Body of pancreas (tissue), 4 donors: ENCODE results near the gene FBN1. TPM values are rescaled to one million over a fixed set of nuclear protein-coding genes. Genes with fewer than 3 reads are reported as not detected.
A peak's percentile ranks its signal among the peaks of the same experiment; 100 is the strongest.

Experiments used
- ATAC-seq: fragments of 150-250 bp; one replicate; pipeline ENCODE4 v1.9.1; 2016
- DNase-seq, 4 donors: peaks; one replicate each; pipeline ENCODE4 v3.0.0-alpha.2; 2019
- H3K27ac ChIP-seq, 4 donors: fragments of 200-600 bp; sonication (generic); 1 replicate in 3 of 4; 2 replicates in 1 of 4; pipeline versions ENCODE4 v1.5.1 to v1.6.1; 2016 to 2019; ENCODE audit warnings: mild to moderate bottlenecking in 1 of 4, mixed read lengths in 1 of 4, moderate library complexity in 1 of 4
- H3K27me3 ChIP-seq, 2 donors: fragments of 200-600 bp; sonication (generic); one replicate each; pipeline ENCODE4 v1.6.0; 2016; ENCODE audit warnings: mild to moderate bottlenecking in 1 of 2
- H3K36me3 ChIP-seq, 2 donors: fragments of 200-600 bp; sonication (generic); replicated peaks in 1 of 2; 2 replicates each; pipeline ENCODE4 v1.5.1; 2016; ENCODE audit warnings: low read depth in 2 of 2; ENCODE audit not compliant: insufficient read depth in 1 of 2
- H3K4me1 ChIP-seq: fragments of 200-600 bp; sonication (generic); one replicate; pipeline ENCODE4 v1.6.0; 2016
- H3K4me3 ChIP-seq, 2 donors: fragments of 200-600 bp; sonication (generic); 1 replicate in 1 of 2; 2 replicates in 1 of 2; pipeline ENCODE4 v1.5.1; 2016 to 2019
- H3K9me3 ChIP-seq, 3 donors: fragments of 200-600 bp; sonication (generic); 1 replicate in 2 of 3; 2 replicates in 1 of 3; pipeline ENCODE4 v1.5.1; 2016
- POLR2A ChIP-seq, 3 donors: fragments of 450-650 bp; IDR thresholded peaks; one replicate each; pipeline ENCODE4 v1.6.1; 2016; ENCODE audit warnings: antibody characterized with exemption in 3 of 3, mild to moderate bottlenecking in 2 of 3
- WGBS, 2 donors: methylation state at CpG; one replicate each; pipeline ENCODE4 v1.1.5; 2017; 5-methylcytosine and 5-hydroxymethylcytosine counted together
- intact Hi-C: fragments of 100-400 bp; cut with DNase I; formaldehyde crosslinking; loops from one replicate; pipeline ENCODE4 v1.15.1; 2023
- total RNA-seq, 2 donors: library from RNA; depleted of rRNA; stranded (reverse); fragments of >200 nt; gene quantifications; one replicate each; pipeline ENCODE4 v1.1.0, GENCODE V29; 2016
- TF ChIP-seq, protein P1 (sequence below), 7 experiments: fragments of 450-650 bp in 4 of 7; fragments of 200-600 bp in 3 of 7; sonication (generic) in 3 of 7; IDR thresholded peaks; one replicate each; pipeline ENCODE4 v1.5.1; 2016 to 2019; ENCODE audit warnings: antibody characterized with exemption in 7 of 7

Gene FBN1
- total RNA-seq, 2 donors from 2014 or later: 12.7 to 51.1 TPM

DNA sequence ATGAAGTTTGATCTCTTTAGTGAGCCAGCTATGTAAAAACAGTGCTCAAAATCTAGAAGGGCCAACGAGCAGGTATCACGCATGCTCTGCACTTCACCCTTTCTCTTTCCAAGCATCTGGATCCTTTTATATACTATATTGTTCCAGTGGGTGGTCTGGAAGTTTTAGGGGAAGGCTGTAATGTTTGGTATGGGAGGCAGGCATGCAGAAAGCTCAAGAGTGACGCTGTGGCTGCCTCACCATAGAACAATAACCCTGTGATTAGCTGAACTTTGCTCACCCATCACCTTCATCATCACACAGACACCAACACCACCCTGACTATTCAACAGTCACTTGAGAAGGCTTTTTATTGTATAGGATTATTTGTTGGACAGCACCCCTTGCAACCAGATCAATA lies 81.6 kb downstream of the FBN1 start:
- no peaks in the 10 kb centered on the region for H3K27me3 ChIP-seq
- intact Hi-C loops: no loop called here
- H3K27ac ChIP-seq: no peak overlapping the region
- DNase-seq (no peak), ATAC-seq (no peak)
- H3K36me3 ChIP-seq: no peaks in the 10 kb centered on the region
- H3K4me3 ChIP-seq: no peak overlapping the region
- WGBS, 2 donors: 55 to 81% methylated on average over 3 of the region's 3 CpGs
- TF ChIP-seq, protein P1, sequence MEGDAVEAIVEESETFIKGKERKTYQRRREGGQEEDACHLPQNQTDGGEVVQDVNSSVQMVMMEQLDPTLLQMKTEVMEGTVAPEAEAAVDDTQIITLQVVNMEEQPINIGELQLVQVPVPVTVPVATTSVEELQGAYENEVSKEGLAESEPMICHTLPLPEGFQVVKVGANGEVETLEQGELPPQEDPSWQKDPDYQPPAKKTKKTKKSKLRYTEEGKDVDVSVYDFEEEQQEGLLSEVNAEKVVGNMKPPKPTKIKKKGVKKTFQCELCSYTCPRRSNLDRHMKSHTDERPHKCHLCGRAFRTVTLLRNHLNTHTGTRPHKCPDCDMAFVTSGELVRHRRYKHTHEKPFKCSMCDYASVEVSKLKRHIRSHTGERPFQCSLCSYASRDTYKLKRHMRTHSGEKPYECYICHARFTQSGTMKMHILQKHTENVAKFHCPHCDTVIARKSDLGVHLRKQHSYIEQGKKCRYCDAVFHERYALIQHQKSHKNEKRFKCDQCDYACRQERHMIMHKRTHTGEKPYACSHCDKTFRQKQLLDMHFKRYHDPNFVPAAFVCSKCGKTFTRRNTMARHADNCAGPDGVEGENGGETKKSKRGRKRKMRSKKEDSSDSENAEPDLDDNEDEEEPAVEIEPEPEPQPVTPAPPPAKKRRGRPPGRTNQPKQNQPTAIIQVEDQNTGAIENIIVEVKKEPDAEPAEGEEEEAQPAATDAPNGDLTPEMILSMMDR (IDR thresholded peaks at IDR 0.05): no peak
- TF ChIP-seq POLR2A (IDR thresholded peaks at IDR 0.05): no peak
- H3K4me1 ChIP-seq: no peaks in the 10 kb centered on the region
- H3K9me3 ChIP-seq: no peaks in the 10 kb centered on the region

DNA sequence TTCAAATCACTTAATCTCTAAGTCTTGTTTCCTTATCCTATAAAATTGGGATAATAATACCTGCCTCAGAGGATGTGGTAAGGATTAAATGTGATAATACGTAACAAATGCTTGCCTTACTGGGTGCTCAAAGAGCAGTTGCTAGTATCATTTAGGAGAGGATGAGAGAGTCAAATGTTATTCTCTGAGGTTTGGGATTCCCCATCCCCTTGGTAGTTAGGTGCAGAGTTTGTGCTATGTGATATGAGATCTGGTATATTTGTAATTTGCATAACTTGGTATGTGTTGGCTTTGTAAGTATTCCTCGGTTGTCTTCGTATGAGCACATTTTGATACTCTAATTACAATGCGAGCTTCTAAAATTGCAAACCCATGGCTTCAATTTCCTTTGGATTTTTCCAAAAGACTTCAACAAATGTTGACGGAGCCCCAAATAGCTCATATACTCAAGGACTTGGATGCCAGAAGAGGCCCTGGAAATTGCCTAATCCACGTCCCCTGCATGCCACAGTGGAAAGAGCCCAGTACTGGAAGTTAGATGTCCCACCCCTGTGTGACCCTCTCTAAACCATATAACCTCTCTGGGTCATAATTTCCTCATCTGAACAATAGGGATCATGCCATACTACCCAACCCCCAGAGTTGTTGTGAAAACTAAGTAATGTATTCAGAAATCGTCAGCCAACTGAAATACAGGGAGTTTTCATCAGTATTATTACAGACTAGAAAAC lies 85.0 kb downstream of the FBN1 start:
- Histone ChIP-seq H3K27ac (no peak overlapping the region), H3K4me1 (peaks cover 7% of the 10 kb centered on the region), H3K27me3 (no peaks in the 10 kb centered on the region), H3K9me3 (no peaks in the 10 kb centered on the region), H3K4me3 (no peak overlapping the region), H3K36me3 (no peaks in the 10 kb centered on the region)
- ATAC-seq (no peak), DNase-seq (no peak)
- intact Hi-C loops: no loop called here
- TF ChIP-seq, protein P1 (IDR thresholded peaks at IDR 0.05): no peak
- WGBS, 2 donors: 89 to 90% methylated on average over 7 of the region's 7 CpGs

DNA sequence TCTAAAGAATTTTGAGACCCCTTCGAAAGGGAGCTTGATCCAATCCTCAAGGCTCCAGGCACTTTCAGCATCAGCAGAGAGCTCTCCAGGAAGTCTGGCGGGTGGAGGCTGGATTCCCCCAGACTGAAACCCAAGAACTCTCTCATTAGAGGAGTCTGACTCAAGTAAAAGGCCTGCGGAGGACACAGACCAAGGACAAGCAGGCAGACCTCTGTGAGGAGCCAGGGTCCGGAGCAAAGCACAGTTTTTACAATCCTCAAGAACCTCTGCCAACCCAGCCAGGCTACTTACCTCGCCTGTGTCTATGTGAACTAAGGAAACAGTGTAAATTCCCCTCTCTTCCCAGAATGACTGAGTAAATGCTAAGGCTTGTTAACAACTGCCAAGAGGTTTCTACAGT lies 86.2 kb downstream of the FBN1 start:
- no peak overlapping the region for H3K4me3 ChIP-seq
- H3K4me1 ChIP-seq: peaks cover 7% of the 10 kb centered on the region
- no peak overlapping the region for H3K27ac ChIP-seq
- WGBS, 2 donors: 58 to 67% methylated on average over 5 of the region's 5 CpGs
- ATAC-seq: no peak
- no peaks in the 10 kb centered on the region for H3K27me3 ChIP-seq
- DNase-seq: peak in 1 of 4 donors; percentile 16
- no peaks in the 10 kb centered on the region for H3K36me3 ChIP-seq
- H3K9me3 ChIP-seq: no peaks in the 10 kb centered on the region
- no peak for TF ChIP-seq POLR2A (IDR thresholded peaks at IDR 0.05)
- TF ChIP-seq, protein P1 (IDR thresholded peaks at IDR 0.05): no peak
- intact Hi-C loops: no loop called here

DNA sequence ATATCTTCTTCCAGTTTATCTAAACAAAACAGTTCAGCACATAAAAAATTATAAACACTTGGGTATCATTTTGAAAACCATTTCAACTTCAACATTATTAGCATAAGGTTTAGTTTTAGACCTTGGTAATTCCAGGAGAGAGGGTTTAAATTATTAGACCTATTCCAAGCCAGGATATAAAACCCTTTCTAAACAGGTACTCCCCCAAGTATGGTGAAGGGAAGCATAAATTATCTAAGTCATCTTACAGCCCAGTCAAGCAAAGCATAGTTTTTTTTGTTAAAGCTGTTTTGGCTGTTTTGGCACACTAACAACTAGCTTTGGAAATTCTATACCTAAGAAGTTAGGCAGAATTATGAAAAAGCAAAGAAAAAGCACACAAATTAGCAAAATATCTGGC lies 87.3 kb downstream of the FBN1 start:
- no peaks in the 10 kb centered on the region for H3K27me3 ChIP-seq
- no peaks in the 10 kb centered on the region for H3K36me3 ChIP-seq
- no peak for TF ChIP-seq POLR2A (IDR thresholded peaks at IDR 0.05)
- TF ChIP-seq, protein P1 (IDR thresholded peaks at IDR 0.05): no peak
- no peak overlapping the region for H3K4me3 ChIP-seq
- ATAC-seq (no peak), DNase-seq (no peak)
- H3K27ac ChIP-seq: no peak overlapping the region
- H3K9me3 ChIP-seq: no peaks in the 10 kb centered on the region
- peaks cover 7% of the 10 kb centered on the region for H3K4me1 ChIP-seq
- intact Hi-C loops: no loop called here

DNA sequence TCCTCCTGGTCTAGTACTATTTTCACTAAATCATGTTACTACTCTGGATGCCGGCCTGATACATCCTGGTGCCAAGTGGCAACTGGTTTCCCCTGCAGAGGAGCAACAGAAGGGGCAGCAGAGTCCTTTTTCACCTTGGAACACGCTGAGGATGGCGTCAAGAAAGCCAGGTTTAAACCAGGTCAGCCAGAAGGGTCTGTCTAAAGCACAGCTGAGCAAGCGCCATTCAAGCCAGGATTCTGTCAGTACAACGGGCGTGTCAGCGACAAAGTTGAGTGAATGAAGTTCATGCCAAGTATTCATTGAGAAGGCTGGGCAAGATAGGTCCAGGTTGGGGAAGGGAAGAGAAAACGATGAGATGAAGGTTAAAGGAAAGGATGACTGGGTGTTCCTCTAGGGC lies 88.2 kb downstream of the FBN1 start:
- H3K27ac ChIP-seq: no peak overlapping the region
- ATAC-seq: no peak
- 41 to 47% methylated on average over 8 of the region's 8 CpGs for WGBS, 2 donors

More for the DNA sequence above, 88.2 kb downstream of the FBN1 start:
- Histone ChIP-seq H3K4me1 (peaks cover 7% of the 10 kb centered on the region), H3K36me3 (no peaks in the 10 kb centered on the region), H3K27me3 (no peaks in the 10 kb centered on the region), H3K4me3 (no peak overlapping the region), H3K9me3 (no peaks in the 10 kb centered on the region)
- TF ChIP-seq, protein P1 (IDR thresholded peaks at IDR 0.05): no peak
- no peak for TF ChIP-seq POLR2A (IDR thresholded peaks at IDR 0.05)
- intact Hi-C loops: no loop called here
- DNase-seq: peak; percentile 22 to 51 (median 34)
